GM12878 (cell line): ENCODE data around the gene CALML5. TPM values are rescaled to one million over a fixed set of nuclear protein-coding genes. Genes with fewer than 3 reads are reported as not detected.

Experiments
- ATAC-seq: fragments of 200-7000 bp; cut with Tn5 transposase; 3 replicates; pipeline ENCODE4 v1.9.1; 2020; ENCODE audit warnings: mild to moderate bottlenecking, moderate library complexity
- BruUV-seq: library from RNA; stranded (reverse); fragments of 400-500 nt; replicated peaks from 2 replicates; lab custom pipeline; 2021; lab: Mats Ljungman, UMichigan
- CTCF ChIA-PET: fragments of 300-600 bp; sonication (Branson Sonifier 250); formaldehyde crosslinking; extraction: SDS; loops from one replicate; lab custom pipeline; 2021; ENCODE audit warnings: inconsistent platforms; lab: Yijun Ruan, JAX
- POLR2A ChIA-PET: fragments of 350-600 bp; formaldehyde crosslinking; extraction: SDS; loops from one replicate; lab custom pipeline; 2021; ENCODE audit warnings: inconsistent platforms; lab: Charles Lee
- RAD21 ChIA-PET: fragments of 300-600 bp; sonication (Branson Sonifier 250); formaldehyde crosslinking; loops from one replicate; lab custom pipeline; 2023; ENCODE audit warnings: antibody characterized with exemption; ENCODE audit not compliant: unreplicated experiment; lab: Charles Lee
- SMC1A ChIA-PET: fragments of 300-600 bp; sonication (Branson Sonifier 250); formaldehyde crosslinking; loops from one replicate; lab custom pipeline; 2023; ENCODE audit not compliant: unreplicated experiment, uncharacterized antibody; lab: Charles Lee
- DNase-seq: peaks from one replicate; pipeline ENCODE4 v3.0.0-alpha.2; 2011; ENCODE audit warnings: low read depth, low spot score
- FAIRE-seq: peaks from 3 replicates; lab custom pipeline; 2011; peaks lifted over from hg19 to GRCh38; lab: Jason Lieb, UNC
- H2AFZ ChIP-seq: 2 replicates; pipeline ENCODE4 v1.6.0; 2011; ENCODE audit warnings: low read depth, low read length, control low read depth; ENCODE audit not compliant: control insufficient read depth
- H3K27ac ChIP-seq: 2 replicates; pipeline ENCODE4 v1.5.1; 2011; ENCODE audit warnings: control low read depth; ENCODE audit not compliant: control insufficient read depth, insufficient read depth
- H3K27me3 ChIP-seq, 2 experiments: replicated peaks in 1 of 2; 2 replicates each; pipeline versions ENCODE4 v1.6.0 to v1.6.1; 2011; ENCODE audit warnings: low read length in 1 of 2; ENCODE audit not compliant: control insufficient read depth in 2 of 2, insufficient read depth in 2 of 2
- H3K36me3 ChIP-seq, 2 experiments: 2 replicates each; pipeline ENCODE4 v1.5.1; 2011; ENCODE audit warnings: low read length in 1 of 2; ENCODE audit not compliant: control insufficient read depth in 2 of 2, insufficient read depth in 2 of 2
- H3K4me1 ChIP-seq: 2 replicates; pipeline ENCODE4 v1.6.1; 2011; ENCODE audit warnings: mild to moderate bottlenecking, low read length, moderate library complexity, mixed read lengths; ENCODE audit not compliant: control insufficient read depth, insufficient read depth
- H3K4me2 ChIP-seq: 2 replicates; pipeline ENCODE4 v1.6.0; 2011; ENCODE audit warnings: control low read depth; ENCODE audit not compliant: control insufficient read depth, insufficient read depth
- H3K4me3 ChIP-seq: fragments of 200-600 bp; sonication (generic); 2 replicates; pipeline ENCODE4 v1.5.1; 2016
- H3K79me2 ChIP-seq: 2 replicates; pipeline ENCODE4 v1.6.0; 2011; ENCODE audit warnings: low read length; ENCODE audit not compliant: control insufficient read depth, insufficient read depth
- H3K9ac ChIP-seq: 2 replicates; pipeline ENCODE4 v1.8.0; 2011; ENCODE audit warnings: low read length, control low read depth, mixed read lengths; ENCODE audit not compliant: control insufficient read depth, insufficient read depth
- H3K9me3 ChIP-seq: replicated peaks from 3 replicates; pipeline ENCODE4 v1.5.1; 2011; ENCODE audit warnings: mild to moderate bottlenecking, low read length; ENCODE audit not compliant: control insufficient read depth, insufficient read depth
- H4K20me1 ChIP-seq: 2 replicates; pipeline ENCODE4 v1.6.0; 2011; ENCODE audit not compliant: control insufficient read depth, insufficient read depth
- ASH2L ChIP-seq: fragments of 300-600, 200-600 bp; sonication (generic); IDR thresholded peaks from 2 replicates; pipeline ENCODE4 v1.6.1; 2017; ENCODE audit warnings: low read depth, mild to moderate bottlenecking, borderline replicate concordance
- EED ChIP-seq: sonication (generic); IDR thresholded peaks from 2 replicates; pipeline ENCODE4 v1.6.1; 2016; ENCODE audit warnings: antibody characterized with exemption, low read depth
- FOS ChIP-seq: IDR thresholded peaks from 3 replicates; pipeline ENCODE4 v1.6.1; 2011; ENCODE audit warnings: borderline replicate concordance; ENCODE audit not compliant: insufficient read length; ENCODE audit errors: extremely low read depth
- KDM1A ChIP-seq: fragments of 200-600 bp; sonication (generic); IDR thresholded peaks from 2 replicates; pipeline ENCODE4 v1.6.1; 2016; ENCODE audit warnings: borderline replicate concordance
- MEF2A ChIP-seq: IDR thresholded peaks from 2 replicates; pipeline ENCODE4 v1.6.1; 2011; ENCODE audit warnings: low read depth, mild to moderate bottlenecking, low read length, moderate library complexity; ENCODE audit not compliant: insufficient read depth
- NR2C2 ChIP-seq: IDR thresholded peaks from 2 replicates; pipeline ENCODE4 v1.6.1; 2011; ENCODE audit warnings: borderline replicate concordance, low read depth; ENCODE audit not compliant: control insufficient read depth, insufficient read length
- NRF1 ChIP-seq: conservative IDR thresholded peaks from 2 replicates; pipeline ENCODE4 v1.6.1; 2011; ENCODE audit warnings: mild to moderate bottlenecking, low read depth, low read length, improper control_type of control experiment
- SMARCA5 ChIP-seq: fragments of 450-650 bp; IDR thresholded peaks from 2 replicates; pipeline ENCODE4 v1.6.1; 2017; ENCODE audit warnings: mild to moderate bottlenecking
- SMC3 ChIP-seq: IDR thresholded peaks from 2 replicates; pipeline ENCODE4 v1.6.1; 2011; ENCODE audit warnings: low read length, improper control_type of control experiment, borderline replicate concordance
- SREBF1 ChIP-seq: IDR thresholded peaks from 2 replicates; pipeline ENCODE4 v1.6.1; 2012; ENCODE audit warnings: mild to moderate bottlenecking, low read length
- STAT1 ChIP-seq: fragments of 450-650 bp; conservative IDR thresholded peaks from 2 replicates; pipeline ENCODE4 v1.6.1; 2014; ENCODE audit warnings: antibody characterized with exemption, mild to moderate bottlenecking
- SUZ12 ChIP-seq: fragments of 200-600 bp; sonication (generic); IDR thresholded peaks from one replicate; pipeline ENCODE4 v1.6.1; 2018; ENCODE audit warnings: antibody characterized with exemption, mild to moderate bottlenecking; ENCODE audit not compliant: unreplicated experiment
- ZBTB11 ChIP-seq: fragments of 450-650 bp; formaldehyde crosslinking; IDR thresholded peaks from 2 replicates; pipeline ENCODE4 v1.5.0; 2022; ENCODE audit warnings: mild to moderate bottlenecking, missing genetic modification characterization
- WGBS: methylation state at CpG from one replicate; pipeline ENCODE4 v1.1.6; 2016; ENCODE audit warnings: low lambda C conversion rate; ENCODE audit not compliant: insufficient replicate concordance, insufficient coverage; ENCODE audit errors: missing lambda C conversion rate; 5-methylcytosine and 5-hydroxymethylcytosine counted together
- in situ Hi-C: fragments of 300-500 bp; cut with MboI; formaldehyde crosslinking; loops from 9 replicates; pipeline ENCODE4 v1.14.3; 2018; ENCODE audit warnings: mixed read lengths
- intact Hi-C: fragments of 100-400 bp; cut with micrococcal nuclease; formaldehyde crosslinking; loops from one replicate; pipeline ENCODE4 v1.14.2; 2022; ENCODE audit not compliant: unreplicated experiment
- polyA plus RNA-seq, 11 experiments: library from polyadenylated mRNA; depleted of rRNA in 4 of 11; unstranded in 6 of 11; stranded (reverse) in 5 of 11; fragments of >200 nt; fragmentation: Nextera tagmentation in 4 of 11; fragmentation: Illumina TruSeq in 1 of 11; extraction: Ambion mirVana in 4 of 11; extraction: Trizol in 1 of 11; gene quantifications; 1 replicate in 1 of 11; 2 replicates in 10 of 11; pipeline versions ENCODE4 v1.2.1 to v1.2.3, GENCODE V29; 2011 to 2016; ENCODE audit warnings: inconsistent platforms in 2 of 11, missing spikeins in 2 of 11, low read depth in 1 of 11
- total RNA-seq, 4 experiments: library from RNA; depleted of rRNA in 3 of 4; stranded (reverse); fragments of >200 nt in 3 of 4; fragmentation: Illumina TruSeq in 1 of 4; extraction: Trizol in 1 of 4; gene quantifications; 2 replicates each; pipeline versions ENCODE4 v1.2.1 to v1.2.3, GENCODE V29; 2013 to 2021

The CALML5 gene
- total and polyA plus RNA-seq, 10 of the 15 experiments (the other 5 are each of a cell fraction or from before 2014, with no cell fraction given) = not detected

GRCh38 chr10:5493691-5494090 lies 5.7 kb downstream of the CALML5 start:
- no peaks in the 10 kb centered on the region; a peak in 3 of 4 replicates for H3K27me3 ChIP-seq
- POLR2A ChIA-PET = no interaction called here
- no peaks in the 10 kb centered on the region for H4K20me1 ChIP-seq
- no peak for TF ChIP-seq EED
- TF ChIP-seq SMC3 = no peak
- TF ChIP-seq KDM1A = no peak
- TF ChIP-seq FOS = no peak
- TF ChIP-seq SUZ12 = no peak
- no peak for TF ChIP-seq SREBF1
- TF ChIP-seq, all 136 proteins: peak for 0
- no peak overlapping the region for H3K9ac ChIP-seq
- no peaks in the 10 kb centered on the region for H3K4me1 ChIP-seq
- BruUV-seq = no TSS peak
- ChIA-PET RAD21 (no interaction called here), SMC1A (no interaction called here), CTCF (no interaction called here)
- H3K27ac ChIP-seq = no peak overlapping the region
- H2AFZ ChIP-seq = no peak overlapping the region
- peaks cover 3% of the 10 kb centered on the region; the same call in 2 of the 3 replicates for H3K9me3 ChIP-seq
- DNase-seq = no peak
- WGBS = 38% methylated on average over 3 of the region's 3 CpGs
- H3K79me2 ChIP-seq = no peaks in the 10 kb centered on the region
- no peak for FAIRE-seq
- ATAC-seq = no peak
- no peak overlapping the region for H3K4me2 ChIP-seq
- in situ Hi-C loops (no loop called here), intact Hi-C loops (no loop called here)
- no peaks in the 10 kb centered on the region for H3K36me3 ChIP-seq
- H3K4me3 ChIP-seq = no peak overlapping the region

- POLR2A ChIA-PET = no interaction called here
- no peaks in the 10 kb centered on the region; a peak in 3 of 4 replicates for H3K27me3 ChIP-seq
- intact Hi-C loops = no loop called here
- no peak for ATAC-seq
- H4K20me1 ChIP-seq = no peaks in the 10 kb centered on the region
- no peak overlapping the region for H3K9ac ChIP-seq
- DNase-seq = no peak
- CTCF ChIA-PET = no interaction called here
- no peak overlapping the region for H3K4me2 ChIP-seq
- WGBS = 57% methylated on average over 13 of the region's 13 CpGs
- RAD21 ChIA-PET = no interaction called here
- H3K4me1 ChIP-seq = no peaks in the 10 kb centered on the region
- H3K4me3 ChIP-seq = no peak overlapping the region
- H3K79me2 ChIP-seq = no peaks in the 10 kb centered on the region
- H2AFZ ChIP-seq = no peak overlapping the region
- H3K9me3 ChIP-seq = peaks cover 3% of the 10 kb centered on the region; the same call in 2 of the 3 replicates
- TF ChIP-seq NRF1 = no peak
- no peak for TF ChIP-seq EED
- no peak for TF ChIP-seq MEF2A
- TF ChIP-seq NR2C2 = no peak
- no peak for TF ChIP-seq SMARCA5
- no peak for TF ChIP-seq ASH2L
- no peak for TF ChIP-seq ZBTB11
- TF ChIP-seq STAT1 = no peak
- TF ChIP-seq, all 136 proteins: peak for 0
- H3K36me3 ChIP-seq = no peaks in the 10 kb centered on the region
- BruUV-seq = no TSS peak
- FAIRE-seq = no peak
- no peak overlapping the region for H3K27ac ChIP-seq
- in situ Hi-C loops = no loop called here
- SMC1A ChIA-PET = no interaction called here
Observed at GRCh38 chr10:5492929-5493576, 6.3 kb downstream of the CALML5 start.
